Left ventricle myocardium inferior (tissue), 1 donor: Measurements from ENCODE around the gene CEP131. TPM values are rescaled to one million over a fixed set of nuclear protein-coding genes. Genes with fewer than 3 reads are reported as not detected.
A peak's percentile ranks its signal among the peaks of the same experiment; 100 is the strongest.

Source experiments
- DNase-seq: peaks from one replicate; pipeline ENCODE4 v3.0.0-alpha.2; 2020
- H3K27ac ChIP-seq: fragments of 200-600 bp; replicated peaks from 2 replicates; pipeline ENCODE4 v1.8.0; 2021
- H3K27me3 ChIP-seq: fragments of 200-600 bp; 2 replicates; pipeline ENCODE4 v1.8.0; 2021; ENCODE audit warnings: low read depth
- H3K36me3 ChIP-seq: fragments of 200-600 bp; 2 replicates; pipeline ENCODE4 v1.8.0; 2021
- H3K4me1 ChIP-seq: fragments of 200-600 bp; 2 replicates; pipeline ENCODE4 v1.8.0; 2021
- H3K4me3 ChIP-seq: fragments of 200-600 bp; 2 replicates; pipeline ENCODE4 v1.8.0; 2021; ENCODE audit warnings: mild to moderate bottlenecking, moderate library complexity
- H3K9me3 ChIP-seq: fragments of 200-600 bp; replicated peaks from 2 replicates; pipeline ENCODE4 v1.8.0; 2021
- CTCF ChIP-seq: fragments of 200-600 bp; IDR thresholded peaks from 2 replicates; pipeline ENCODE4 v1.8.0; 2021; ENCODE audit warnings: antibody characterized with exemption, mild to moderate bottlenecking, borderline replicate concordance
- intact Hi-C: fragments of 100-400 bp; cut with micrococcal nuclease; formaldehyde crosslinking; loops from one replicate; pipeline ENCODE4 v1.11.0; 2022
- total RNA-seq: library from RNA; stranded (reverse); fragmentation: NEBNext Ultra II Directional; extraction: Animal tissue kit (Norgen Biotek cat#: 25700); gene quantifications from one replicate; pipeline ENCODE4 v1.2.1, GENCODE V29; 2021
- donor health status: DM: no; HTN: yes; CAD: no; lungs with severe emphysema.

The CEP131 gene
- total RNA-seq, 1 donor from 2014 or later: 7.6 TPM

GRCh38 chr17:81179861-81180260, 42.9 kb downstream of the CEP131 start:
- no peak for TF ChIP-seq CTCF
- no peak for DNase-seq

GRCh38 chr17:81179220-81179619, 43.5 kb downstream of the CEP131 start:
- H3K9me3 ChIP-seq: peaks cover 12% of the 10 kb centered on the region
- H3K36me3 ChIP-seq: no peaks in the 10 kb centered on the region
- peaks cover 26% of the 10 kb centered on the region for H3K27me3 ChIP-seq
- no peak overlapping the region for H3K27ac ChIP-seq
- H3K4me1 ChIP-seq: peaks cover 9% of the 10 kb centered on the region
- H3K4me3 ChIP-seq: no peak overlapping the region
- DNase-seq: no peak
- intact Hi-C loops: no loop called here
- no peak for TF ChIP-seq CTCF

More at GRCh38 chr17:81179861-81180260, 42.9 kb downstream of the CEP131 start:
- no peak overlapping the region for H3K4me3 ChIP-seq
- no peaks in the 10 kb centered on the region for H3K36me3 ChIP-seq
- peaks cover 29% of the 10 kb centered on the region for H3K27me3 ChIP-seq
- no peak overlapping the region for H3K27ac ChIP-seq
- intact Hi-C loops: no loop called here
- H3K4me1 ChIP-seq: peaks cover 9% of the 10 kb centered on the region
- peaks cover 12% of the 10 kb centered on the region for H3K9me3 ChIP-seq

GRCh38 chr17:81178136-81179091, 44.4 kb downstream of the CEP131 start:
- Histone ChIP-seq H3K27ac (no peak overlapping the region), H3K4me3 (no peak overlapping the region), H3K36me3 (no peaks in the 10 kb centered on the region), H3K27me3 (peaks cover 18% of the 10 kb centered on the region), H3K9me3 (peaks cover 12% of the 10 kb centered on the region), H3K4me1 (peaks cover 9% of the 10 kb centered on the region)
- intact Hi-C loops: no loop called here
- no peak for TF ChIP-seq CTCF
- DNase-seq: no peak

GRCh38 chr17:81176666-81177065, 46.1 kb downstream of the CEP131 start:
- DNase-seq: no peak
- no peak overlapping the region for H3K4me3 ChIP-seq
- no peaks in the 10 kb centered on the region for H3K36me3 ChIP-seq
- peaks cover 12% of the 10 kb centered on the region for H3K9me3 ChIP-seq
- H3K27ac ChIP-seq: no peak overlapping the region
- peaks cover 9% of the 10 kb centered on the region for H3K4me1 ChIP-seq
- intact Hi-C loops: no loop called here
- peak; percentile 17 for TF ChIP-seq CTCF
- H3K27me3 ChIP-seq: peaks cover under 1% of the 10 kb centered on the region

- TF ChIP-seq CTCF: no peak
These were observed 49.0 kb downstream of the CEP131 start for GRCh38 chr17:81173762-81174155.

More at GRCh38 chr17:81173762-81174155, 49.0 kb downstream of the CEP131 start:
- Histone ChIP-seq H3K27ac (no peak overlapping the region), H3K4me1 (no peaks in the 10 kb centered on the region), H3K27me3 (no peaks in the 10 kb centered on the region), H3K4me3 (no peak overlapping the region), H3K9me3 (peaks cover 12% of the 10 kb centered on the region), H3K36me3 (no peaks in the 10 kb centered on the region)
- no peak for DNase-seq
- intact Hi-C loops: no loop called here
